Measurements from ENCODE around the gene KCNMB2. TPM values are rescaled to one million over a fixed set of nuclear protein-coding genes. Genes with fewer than 3 reads are reported as not detected.

The KCNMB2 gene
- total RNA-seq, 2 donors from 2014 or later: 0.42 to 0.72 TPM

- no peak for DNase-seq
- no peak for TF ChIP-seq CTCF (IDR thresholded peaks at IDR 0.05)
- H3K27ac ChIP-seq: no peak overlapping the region
- H3K9me3 ChIP-seq: no peaks in the 10 kb centered on the region
- intact Hi-C loops (cut with DNase I): no loop called here
- H3K27me3 ChIP-seq: no peaks in the 10 kb centered on the region
- H3K36me3 ChIP-seq: no peaks in the 10 kb centered on the region
- H3K9ac ChIP-seq (ENCODE audit: low read depth in 2 of 2, low read length in 2 of 2): no peak overlapping the region
- no peaks in the 10 kb centered on the region for H3K4me1 ChIP-seq
- no peak overlapping the region for H3K4me3 ChIP-seq
These were observed 226.1 kb downstream of the KCNMB2 start for GRCh38 chr3:178762385-178762784.

DNA sequence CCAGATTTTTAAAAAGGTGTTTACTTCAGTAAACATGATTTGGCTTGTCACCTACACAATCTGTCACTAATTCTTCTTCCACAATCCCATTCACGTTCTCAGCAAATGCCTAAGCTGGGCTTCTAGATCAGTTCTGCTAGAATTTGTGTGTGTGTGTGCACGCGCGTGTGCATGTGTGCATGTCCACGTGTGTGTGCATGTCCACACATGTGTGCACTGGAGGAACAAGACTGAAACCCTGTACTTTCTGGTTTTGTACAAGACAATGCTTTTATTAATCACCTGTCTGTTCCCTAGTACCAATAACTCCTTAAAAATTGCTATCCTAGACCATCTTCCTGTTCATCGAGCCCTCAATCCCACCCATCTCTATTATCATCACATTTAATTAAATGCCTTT is 229.2 kb downstream of the KCNMB2 start:
- Histone ChIP-seq H3K27ac (no peak overlapping the region), H3K27me3 (no peaks in the 10 kb centered on the region), H3K4me1 (no peaks in the 10 kb centered on the region), H3K36me3 (no peaks in the 10 kb centered on the region), H3K9ac (ENCODE audit: low read depth in 2 of 2, low read length in 2 of 2) (no peak overlapping the region), H3K9me3 (no peaks in the 10 kb centered on the region), H3K4me3 (no peak overlapping the region)
- no peak for TF ChIP-seq CTCF (IDR thresholded peaks at IDR 0.05)
- intact Hi-C loops (cut with DNase I): no loop called here
- DNase-seq: no peak

GRCh38 chr3:178767581-178767980 is 231.3 kb downstream of the KCNMB2 start:
- no peak overlapping the region for H3K9ac ChIP-seq (ENCODE audit: low read depth in 2 of 2, low read length in 2 of 2)

DNA sequence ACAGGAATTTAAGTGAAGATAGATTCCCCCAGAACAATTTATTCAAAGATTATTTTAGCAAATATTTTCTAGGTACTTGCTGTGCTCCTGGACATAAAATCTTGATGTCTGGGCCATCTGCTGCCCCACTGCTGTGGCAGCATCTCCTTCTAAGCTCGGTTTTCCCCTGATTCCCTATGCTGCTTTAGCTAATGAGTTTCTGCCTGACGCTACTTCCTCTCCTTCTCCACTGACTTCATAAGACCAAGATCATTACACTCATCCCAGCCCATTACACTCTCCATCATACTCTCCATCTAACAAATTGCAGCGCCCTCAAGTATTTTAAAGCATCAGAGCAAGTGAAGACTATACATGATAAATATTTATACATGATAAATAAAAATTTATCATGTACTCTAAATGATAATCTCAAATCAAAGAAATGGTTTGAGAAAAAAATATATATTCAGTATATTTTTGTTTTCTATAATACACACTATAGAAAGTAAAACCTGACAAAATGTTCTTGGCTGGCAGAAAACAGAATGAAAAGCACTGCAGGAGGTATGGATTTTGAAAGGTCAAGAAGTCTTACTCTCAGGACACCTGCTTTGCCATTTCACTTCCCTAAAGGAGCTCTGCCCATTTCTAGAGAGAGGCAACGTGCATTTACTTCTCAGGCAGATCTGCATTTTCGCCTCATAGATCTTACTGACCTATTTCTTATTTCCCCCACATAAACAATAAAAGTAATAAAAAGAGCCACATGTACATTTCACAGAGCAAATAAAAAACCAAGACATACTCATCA is 232.0 kb downstream of the KCNMB2 start:
- no peak for TF ChIP-seq CTCF (IDR thresholded peaks at IDR 0.05)
- Histone ChIP-seq H3K4me1 (no peaks in the 10 kb centered on the region), H3K9me3 (no peaks in the 10 kb centered on the region), H3K4me3 (no peak overlapping the region), H3K9ac (ENCODE audit: low read depth in 2 of 2, low read length in 2 of 2) (no peak overlapping the region), H3K27ac (no peak overlapping the region), H3K36me3 (no peaks in the 10 kb centered on the region), H3K27me3 (no peaks in the 10 kb centered on the region)
- intact Hi-C loops (cut with DNase I): no loop called here
- no peak for DNase-seq

More at GRCh38 chr3:178767581-178767980, 231.3 kb downstream of the KCNMB2 start:
- Histone ChIP-seq H3K27me3 (no peaks in the 10 kb centered on the region), H3K36me3 (no peaks in the 10 kb centered on the region), H3K9me3 (no peaks in the 10 kb centered on the region), H3K4me1 (no peaks in the 10 kb centered on the region), H3K4me3 (no peak overlapping the region), H3K27ac (no peak overlapping the region)
- DNase-seq: no peak
- TF ChIP-seq CTCF (IDR thresholded peaks at IDR 0.05): no peak
- intact Hi-C loops (cut with DNase I): no loop called here

DNA sequence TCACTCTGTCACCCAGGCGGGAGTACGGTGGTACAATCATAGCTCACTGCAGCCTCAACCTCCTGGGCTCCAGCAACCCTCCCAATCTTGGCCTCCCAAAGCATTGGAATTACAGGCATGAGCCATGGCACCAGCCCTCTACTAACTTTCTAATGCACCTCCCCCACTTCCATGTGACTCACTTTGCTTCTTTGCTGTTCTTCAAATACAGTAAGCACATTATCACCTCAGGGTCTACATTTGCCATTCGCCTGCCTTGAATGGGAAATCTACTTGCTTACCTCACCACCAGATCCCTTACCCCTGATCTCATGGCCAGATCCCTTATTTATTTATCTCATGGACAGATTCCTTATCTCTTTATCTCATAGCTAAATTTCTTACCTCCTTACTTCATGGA is 235.3 kb downstream of the KCNMB2 start:
- TF ChIP-seq CTCF (IDR thresholded peaks at IDR 0.05): no peak
- H3K36me3 ChIP-seq: no peaks in the 10 kb centered on the region
- H3K9ac ChIP-seq (ENCODE audit: low read depth in 2 of 2, low read length in 2 of 2): no peak overlapping the region
- intact Hi-C loops (cut with DNase I): no loop called here
- no peaks in the 10 kb centered on the region for H3K9me3 ChIP-seq
- no peaks in the 10 kb centered on the region for H3K4me1 ChIP-seq
- no peak for DNase-seq
- H3K27me3 ChIP-seq: no peaks in the 10 kb centered on the region
- H3K27ac ChIP-seq: no peak overlapping the region
- H3K4me3 ChIP-seq: no peak overlapping the region

Data from colonic mucosa (tissue), 4 donors.